ENCODE measurements around the gene ATP1B2.
"Not testable (repeated sequence)": the region's sequence is repeated elsewhere in the genome, so short reads cannot be mapped to it uniquely, and the experiment has no call there.

Gene ATP1B2

GRCh38 chr17:7650509-7651096 lies at the start of gene ATP1B2:
Gene ATP1B2 (plus strand): TSS chr17:7650926. CDS start chr17:7651519, 593 bp downstream.
- DNase-seq = peak in 41 of 51 donors; percentile 20 to 90 (median 72)

GRCh38 chr17:7606280-7606679 lies 44.4 kb upstream of the ATP1B2 start:
- DNase-seq = no peak

GRCh38 chr17:7610641-7611040 lies 40.1 kb upstream of the ATP1B2 start:
- DNase-seq = no peak

GRCh38 chr17:7611635-7612293 lies 39.0 kb upstream of the ATP1B2 start:
- no peak for DNase-seq

- DNase-seq = no peak
These were observed 38.5 kb upstream of the ATP1B2 start for GRCh38 chr17:7612294-7612640.

GRCh38 chr17:7613769-7614424 lies 36.8 kb upstream of the ATP1B2 start:
- DNase-seq = no peak

- DNase-seq = peak; percentile 85 to 100 (median 99)
These were observed 36.1 kb upstream of the ATP1B2 start, which contains the start of gene FXR2 for GRCh38 chr17:7614425-7615264. Gene FXR2 (minus strand): TSS chr17:7614897. CDS start chr17:7614532, 365 bp downstream.

GRCh38 chr17:7615265-7615747 lies 35.4 kb upstream of the ATP1B2 start:
- peak in 1 of 51 donors; percentile 20 for DNase-seq

- no peak for DNase-seq
These were observed 32.1 kb upstream of the ATP1B2 start for GRCh38 chr17:7618608-7619007.

GRCh38 chr17:7620835-7621234 lies 29.9 kb upstream of the ATP1B2 start:
- no peak for DNase-seq

GRCh38 chr17:7623661-7624060 lies 27.1 kb upstream of the ATP1B2 start:
- DNase-seq = no peak

GRCh38 chr17:7625749-7626148 lies 25.0 kb upstream of the ATP1B2 start:
- not testable (repeated sequence) for DNase-seq

GRCh38 chr17:7626307-7626706 lies 24.4 kb upstream of the ATP1B2 start:
- DNase-seq = peak in 6 of 51 donors; percentile 5 to 17 (median 8)

- no peak for DNase-seq
These were observed 23.8 kb upstream of the ATP1B2 start for GRCh38 chr17:7626956-7627249.

- peak; percentile 60 to 96 (median 91) for DNase-seq
These were observed 23.2 kb upstream of the ATP1B2 start, which contains the start of gene SAT2 for GRCh38 chr17:7627250-7628121. Gene SAT2 (minus strand): TSS chr17:7627821. CDS start chr17:7627635, 186 bp downstream.

GRCh38 chr17:7629939-7630571 lies 20.7 kb upstream of the ATP1B2 start, which contains the start of gene SHBG:
Gene SHBG (plus strand): TSS chr17:7630135. CDS start chr17:7630173, 38 bp downstream.
- DNase-seq = no peak

- no peak for DNase-seq
These were observed 19.0 kb upstream of the ATP1B2 start for GRCh38 chr17:7631398-7632380.

GRCh38 chr17:7632492-7632894 lies 18.2 kb upstream of the ATP1B2 start:
- peak in 6 of 51 donors; percentile 7 to 29 (median 14) for DNase-seq

GRCh38 chr17:7633093-7633492 lies 17.6 kb upstream of the ATP1B2 start:
- no peak for DNase-seq
